Putamen (tissue), 1 donor: ENCODE data around the gene OR4K2.
"Not testable (repeated sequence)": the region's sequence is repeated elsewhere in the genome, so short reads cannot be mapped to it uniquely, and the experiment has no call there.

Experiments
- DNase-seq: peaks from one replicate; pipeline ENCODE4 v3.0.0-alpha.2; 2016; ENCODE audit warnings: low spot score

The OR4K2 gene

GRCh38 chr14:19874842-19875241 is at the start of gene OR4K2:
Gene OR4K2 (plus strand): TSS chr14:19875142. CDS start chr14:19876268, 1,126 bp downstream.
- no peak for DNase-seq

GRCh38 chr14:19827626-19828244 is 47.2 kb upstream of the OR4K2 start:
- DNase-seq = not testable (repeated sequence)

GRCh38 chr14:19828314-19828713 is 46.6 kb upstream of the OR4K2 start:
- no peak for DNase-seq

GRCh38 chr14:19834203-19834848 is 40.6 kb upstream of the OR4K2 start:
- not testable (repeated sequence) for DNase-seq

GRCh38 chr14:19838433-19838832 is 36.5 kb upstream of the OR4K2 start:
- DNase-seq = no peak

- DNase-seq = no peak
Observed at GRCh38 chr14:19851365-19851764, 23.6 kb upstream of the OR4K2 start.

- DNase-seq = not testable (repeated sequence)
Observed at GRCh38 chr14:19866061-19866669, 8.8 kb upstream of the OR4K2 start.

- DNase-seq = no peak
Observed at GRCh38 chr14:19873178-19873577, 1.8 kb upstream of the OR4K2 start.

GRCh38 chr14:19878029-19878642 is 3.2 kb downstream of the OR4K2 start:
- no peak for DNase-seq

- no peak for DNase-seq
Observed at GRCh38 chr14:19895282-19895681, 20.3 kb downstream of the OR4K2 start.

GRCh38 chr14:19900999-19901398 is 26.1 kb downstream of the OR4K2 start:
- no peak for DNase-seq

GRCh38 chr14:19902409-19902808 is 27.5 kb downstream of the OR4K2 start:
- DNase-seq = no peak

GRCh38 chr14:19906665-19907064 is 31.7 kb downstream of the OR4K2 start:
- DNase-seq = no peak

GRCh38 chr14:19911114-19911513 is 36.2 kb downstream of the OR4K2 start:
- DNase-seq = no peak

- DNase-seq = no peak
Observed at GRCh38 chr14:19917243-19917642, 42.3 kb downstream of the OR4K2 start.

GRCh38 chr14:19917955-19918518 is 43.1 kb downstream of the OR4K2 start:
- DNase-seq = no peak

GRCh38 chr14:19918553-19919264 is 43.8 kb downstream of the OR4K2 start:
- no peak for DNase-seq

GRCh38 chr14:19920021-19920657 is 45.2 kb downstream of the OR4K2 start, which contains the start of gene OR4K5:
Gene OR4K5 (plus strand): TSS chr14:19920607. CDS start chr14:19920607, 0 bp downstream.
- no peak for DNase-seq

GRCh38 chr14:19930617-19931016 is 55.7 kb downstream of the OR4K2 start, which contains the start of gene OR4K1:
Gene OR4K1 (plus strand): TSS chr14:19930917. CDS start chr14:19935667, 4,750 bp downstream.
- DNase-seq = no peak
